OCI-LY1 (cell line): Measurements from ENCODE around the gene RHOBTB3.

Experiments used
- EZH2 ChIP-seq: fragments of 200-600 bp; sonication (generic), shearing (Covaris generic); IDR thresholded peaks from 2 replicates; pipeline ENCODE4 v1.8.0; 2017; ENCODE audit warnings: borderline replicate concordance, mixed run types, mild to moderate bottlenecking, antibody characterized with exemption, low read length, moderate library complexity, mixed read lengths
- TF ChIP-seq, protein P1 (sequence below): fragments of 200-600 bp; sonication (generic), shearing (Covaris generic); IDR thresholded peaks from 2 replicates; pipeline ENCODE4 v1.5.1; 2017; ENCODE audit warnings: mild to moderate bottlenecking, antibody characterized with exemption, low read length, moderate library complexity, mixed read lengths

DNA sequence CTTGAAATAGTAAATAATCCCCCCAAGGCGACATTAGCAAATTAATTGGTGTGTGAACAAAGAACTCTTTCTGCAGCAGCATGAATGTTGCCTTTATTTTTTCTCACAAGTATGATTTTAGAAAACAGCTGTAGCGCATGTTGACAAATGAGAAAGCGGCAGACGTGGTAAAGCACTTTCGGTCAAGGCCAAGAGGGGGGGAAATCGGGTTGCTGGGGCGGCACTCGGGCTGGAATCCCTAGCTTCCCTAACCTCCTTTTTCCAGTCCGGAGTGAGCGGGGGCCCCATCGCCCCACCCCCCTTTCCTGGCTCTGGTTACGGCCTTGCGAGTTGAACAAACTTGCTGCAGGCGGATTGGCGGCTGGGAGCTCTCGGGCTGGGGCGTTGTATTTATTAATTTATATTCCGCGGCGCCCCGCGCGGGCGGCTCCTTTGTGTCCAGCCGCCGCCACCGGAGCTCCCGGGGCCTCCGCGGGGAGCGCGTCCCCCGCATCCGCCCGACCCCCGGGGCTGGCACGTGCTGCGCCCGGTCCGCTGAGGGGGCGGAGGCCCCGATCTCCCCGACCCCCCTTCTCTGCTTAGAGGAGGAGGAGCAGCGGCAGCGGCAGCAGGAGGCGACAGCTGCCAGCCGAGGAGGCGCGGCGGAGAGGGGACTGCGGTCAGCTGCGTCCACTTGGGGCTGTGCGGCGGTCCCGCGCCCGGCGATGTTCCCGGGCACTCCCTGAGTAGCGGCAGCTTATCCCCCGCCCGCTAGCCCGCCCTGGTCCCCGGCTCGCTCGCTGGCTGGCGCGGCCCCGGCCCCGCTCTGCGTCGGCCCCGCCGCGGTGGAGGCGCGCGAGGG is at the start of gene RHOBTB3:
- TF ChIP-seq EZH2, result no peak
- TF ChIP-seq, protein P1, sequence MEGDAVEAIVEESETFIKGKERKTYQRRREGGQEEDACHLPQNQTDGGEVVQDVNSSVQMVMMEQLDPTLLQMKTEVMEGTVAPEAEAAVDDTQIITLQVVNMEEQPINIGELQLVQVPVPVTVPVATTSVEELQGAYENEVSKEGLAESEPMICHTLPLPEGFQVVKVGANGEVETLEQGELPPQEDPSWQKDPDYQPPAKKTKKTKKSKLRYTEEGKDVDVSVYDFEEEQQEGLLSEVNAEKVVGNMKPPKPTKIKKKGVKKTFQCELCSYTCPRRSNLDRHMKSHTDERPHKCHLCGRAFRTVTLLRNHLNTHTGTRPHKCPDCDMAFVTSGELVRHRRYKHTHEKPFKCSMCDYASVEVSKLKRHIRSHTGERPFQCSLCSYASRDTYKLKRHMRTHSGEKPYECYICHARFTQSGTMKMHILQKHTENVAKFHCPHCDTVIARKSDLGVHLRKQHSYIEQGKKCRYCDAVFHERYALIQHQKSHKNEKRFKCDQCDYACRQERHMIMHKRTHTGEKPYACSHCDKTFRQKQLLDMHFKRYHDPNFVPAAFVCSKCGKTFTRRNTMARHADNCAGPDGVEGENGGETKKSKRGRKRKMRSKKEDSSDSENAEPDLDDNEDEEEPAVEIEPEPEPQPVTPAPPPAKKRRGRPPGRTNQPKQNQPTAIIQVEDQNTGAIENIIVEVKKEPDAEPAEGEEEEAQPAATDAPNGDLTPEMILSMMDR, result no peak
